ENCODE measurements around the gene PITX1.

PITX1 gene

GRCh38 chr5:135062216-135063055, 28.4 kb upstream of the PITX1 start:
- DNase-seq (ENCODE audit: low read depth, low spot score): no peak

- no peak for DNase-seq (ENCODE audit: low read depth, low spot score)
Observed at GRCh38 chr5:135061001-135061400, 27.0 kb upstream of the PITX1 start.

- no peak for DNase-seq (ENCODE audit: low read depth, low spot score)
Observed at GRCh38 chr5:135060021-135060420, 26.0 kb upstream of the PITX1 start.

GRCh38 chr5:135059000-135059923, 25.2 kb upstream of the PITX1 start:
- no peak for DNase-seq (ENCODE audit: low read depth, low spot score)

GRCh38 chr5:135058331-135058732, 24.3 kb upstream of the PITX1 start:
- no peak for DNase-seq (ENCODE audit: low read depth, low spot score)

GRCh38 chr5:135057233-135057632, 23.2 kb upstream of the PITX1 start:
- DNase-seq (ENCODE audit: low read depth, low spot score): no peak

- DNase-seq (ENCODE audit: low read depth, low spot score): no peak
Observed at GRCh38 chr5:135056316-135057030, 22.4 kb upstream of the PITX1 start.

- DNase-seq (ENCODE audit: low read depth, low spot score): no peak
Observed at GRCh38 chr5:135055396-135055795, 21.4 kb upstream of the PITX1 start.

GRCh38 chr5:135054546-135054945, 20.5 kb upstream of the PITX1 start:
- DNase-seq (ENCODE audit: low read depth, low spot score): no peak

- DNase-seq (ENCODE audit: low read depth, low spot score): no peak
Observed at GRCh38 chr5:135053989-135054388, 20.0 kb upstream of the PITX1 start.

GRCh38 chr5:135053278-135053677, 19.2 kb upstream of the PITX1 start:
- no peak for DNase-seq (ENCODE audit: low read depth, low spot score)

GRCh38 chr5:135052511-135053145, 18.6 kb upstream of the PITX1 start:
- DNase-seq (ENCODE audit: low read depth, low spot score): no peak

GRCh38 chr5:135051872-135052271, 17.8 kb upstream of the PITX1 start:
- DNase-seq (ENCODE audit: low read depth, low spot score): no peak

GRCh38 chr5:135051399-135051798, 17.4 kb upstream of the PITX1 start:
- no peak for DNase-seq (ENCODE audit: low read depth, low spot score)

- no peak for DNase-seq (ENCODE audit: low read depth, low spot score)
Observed at GRCh38 chr5:135050244-135050767, 16.3 kb upstream of the PITX1 start.

- no peak for DNase-seq (ENCODE audit: low read depth, low spot score)
Observed at GRCh38 chr5:135048930-135049329, 14.9 kb upstream of the PITX1 start.

GRCh38 chr5:135048286-135048685, 14.3 kb upstream of the PITX1 start:
- DNase-seq (ENCODE audit: low read depth, low spot score): no peak

- no peak for DNase-seq (ENCODE audit: low read depth, low spot score)
Observed at GRCh38 chr5:135047347-135047695, 13.3 kb upstream of the PITX1 start.

- no peak for DNase-seq (ENCODE audit: low read depth, low spot score)
Observed at GRCh38 chr5:135046661-135047346, 12.8 kb upstream of the PITX1 start.

- DNase-seq (ENCODE audit: low read depth, low spot score): no peak
Observed at GRCh38 chr5:135045488-135045887, 11.5 kb upstream of the PITX1 start.

GRCh38 chr5:135042595-135042994, 8.6 kb upstream of the PITX1 start:
- DNase-seq (ENCODE audit: low read depth, low spot score): no peak

All from brain pericyte (primary cell).